BJ (cell line): Measurements from ENCODE around the gene FCN2. TPM values are rescaled to one million over a fixed set of nuclear protein-coding genes. Genes with fewer than 3 reads are reported as not detected.

Experiments used
- CTCF ChIA-PET: fragments of 350-600 bp; formaldehyde crosslinking; extraction: SDS; loops from one replicate; lab custom pipeline; 2021; ENCODE audit warnings: antibody characterized with exemption, inconsistent platforms; lab: Yijun Ruan, JAX
- POLR2A ChIA-PET: fragments of 300-600 bp; sonication (Branson Sonifier 250); formaldehyde crosslinking; extraction: SDS; loops from one replicate; lab custom pipeline; 2021; ENCODE audit warnings: antibody characterized with exemption; lab: Charles Lee
- DNase-seq: peaks from one replicate; pipeline ENCODE4 v3.0.0-alpha.2; 2011; ENCODE audit warnings: low read depth
- H3K27me3 ChIP-seq: 2 replicates; pipeline ENCODE4 v1.6.0; 2011; ENCODE audit warnings: low read length; ENCODE audit not compliant: control insufficient read depth, insufficient read depth
- H3K36me3 ChIP-seq: 2 replicates; pipeline ENCODE4 v1.5.1; 2011; ENCODE audit warnings: low read length; ENCODE audit not compliant: control insufficient read depth, insufficient read depth
- H3K4me3 ChIP-seq: 2 replicates; pipeline ENCODE4 v1.5.1; 2011; ENCODE audit warnings: low read depth, mild to moderate bottlenecking, control low read depth, low read length
- polyA plus RNA-seq: library from polyadenylated mRNA; depleted of rRNA; stranded (reverse); fragments of >200 nt; gene quantifications from 2 replicates; pipeline ENCODE4 v1.2.3, GENCODE V29; 2011
- TF ChIP-seq, protein P1 (sequence below): IDR thresholded peaks from 2 replicates; pipeline ENCODE4 v1.5.1; 2011; ENCODE audit warnings: low read depth, mild to moderate bottlenecking, control low read depth, inconsistent platforms, low read length, moderate library complexity; ENCODE audit not compliant: insufficient read depth

Gene FCN2
- polyA plus RNA-seq, 1 experiment, result not detected

DNA sequence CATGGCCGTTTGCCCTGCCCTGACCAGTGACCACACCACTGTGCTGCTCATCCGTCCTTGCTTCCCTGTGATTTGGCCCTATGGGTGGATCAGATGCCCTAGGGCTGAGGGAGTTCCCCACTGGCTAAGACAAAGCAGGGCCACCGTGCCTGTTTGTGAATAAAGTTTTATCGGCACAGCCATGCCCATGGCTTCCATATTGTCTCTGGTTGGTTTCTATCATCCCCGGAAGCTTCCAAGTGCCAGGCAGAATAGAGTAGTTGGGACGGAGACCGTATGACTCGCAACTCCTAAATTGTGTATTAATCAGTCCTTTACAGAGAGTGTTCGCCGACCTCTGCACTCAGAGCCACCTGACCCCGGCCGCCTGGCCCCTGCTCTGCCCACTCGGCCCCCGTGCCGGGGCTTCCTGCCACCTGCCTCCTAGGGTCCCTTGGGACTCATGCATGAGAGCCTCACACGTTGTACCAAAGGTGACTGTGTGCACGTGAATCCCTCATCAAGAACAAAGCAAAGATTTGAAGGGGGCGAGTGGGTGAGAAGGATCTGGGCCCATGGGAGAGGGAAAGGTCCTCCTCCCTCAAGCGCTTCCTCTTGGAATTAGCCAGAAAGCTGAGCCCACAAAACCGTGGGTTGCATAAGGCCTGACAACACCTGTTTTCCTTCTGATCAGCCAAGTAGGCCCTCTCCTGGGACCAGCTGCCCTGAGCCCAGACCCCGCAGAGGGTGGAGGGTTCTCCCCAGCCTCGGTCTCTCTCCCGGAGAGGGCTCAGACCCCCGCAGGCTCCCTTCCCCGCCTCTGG lies 11.7 kb upstream of the FCN2 start:
- DNase-seq, result no peak
- ChIA-PET POLR2A (no interaction called here), CTCF (no interaction called here)
- Histone ChIP-seq H3K27me3 (peaks cover 5% of the 10 kb centered on the region), H3K36me3 (no peaks in the 10 kb centered on the region), H3K4me3 (no peak overlapping the region)
- TF ChIP-seq, protein P1, sequence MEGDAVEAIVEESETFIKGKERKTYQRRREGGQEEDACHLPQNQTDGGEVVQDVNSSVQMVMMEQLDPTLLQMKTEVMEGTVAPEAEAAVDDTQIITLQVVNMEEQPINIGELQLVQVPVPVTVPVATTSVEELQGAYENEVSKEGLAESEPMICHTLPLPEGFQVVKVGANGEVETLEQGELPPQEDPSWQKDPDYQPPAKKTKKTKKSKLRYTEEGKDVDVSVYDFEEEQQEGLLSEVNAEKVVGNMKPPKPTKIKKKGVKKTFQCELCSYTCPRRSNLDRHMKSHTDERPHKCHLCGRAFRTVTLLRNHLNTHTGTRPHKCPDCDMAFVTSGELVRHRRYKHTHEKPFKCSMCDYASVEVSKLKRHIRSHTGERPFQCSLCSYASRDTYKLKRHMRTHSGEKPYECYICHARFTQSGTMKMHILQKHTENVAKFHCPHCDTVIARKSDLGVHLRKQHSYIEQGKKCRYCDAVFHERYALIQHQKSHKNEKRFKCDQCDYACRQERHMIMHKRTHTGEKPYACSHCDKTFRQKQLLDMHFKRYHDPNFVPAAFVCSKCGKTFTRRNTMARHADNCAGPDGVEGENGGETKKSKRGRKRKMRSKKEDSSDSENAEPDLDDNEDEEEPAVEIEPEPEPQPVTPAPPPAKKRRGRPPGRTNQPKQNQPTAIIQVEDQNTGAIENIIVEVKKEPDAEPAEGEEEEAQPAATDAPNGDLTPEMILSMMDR, result no peak

DNA sequence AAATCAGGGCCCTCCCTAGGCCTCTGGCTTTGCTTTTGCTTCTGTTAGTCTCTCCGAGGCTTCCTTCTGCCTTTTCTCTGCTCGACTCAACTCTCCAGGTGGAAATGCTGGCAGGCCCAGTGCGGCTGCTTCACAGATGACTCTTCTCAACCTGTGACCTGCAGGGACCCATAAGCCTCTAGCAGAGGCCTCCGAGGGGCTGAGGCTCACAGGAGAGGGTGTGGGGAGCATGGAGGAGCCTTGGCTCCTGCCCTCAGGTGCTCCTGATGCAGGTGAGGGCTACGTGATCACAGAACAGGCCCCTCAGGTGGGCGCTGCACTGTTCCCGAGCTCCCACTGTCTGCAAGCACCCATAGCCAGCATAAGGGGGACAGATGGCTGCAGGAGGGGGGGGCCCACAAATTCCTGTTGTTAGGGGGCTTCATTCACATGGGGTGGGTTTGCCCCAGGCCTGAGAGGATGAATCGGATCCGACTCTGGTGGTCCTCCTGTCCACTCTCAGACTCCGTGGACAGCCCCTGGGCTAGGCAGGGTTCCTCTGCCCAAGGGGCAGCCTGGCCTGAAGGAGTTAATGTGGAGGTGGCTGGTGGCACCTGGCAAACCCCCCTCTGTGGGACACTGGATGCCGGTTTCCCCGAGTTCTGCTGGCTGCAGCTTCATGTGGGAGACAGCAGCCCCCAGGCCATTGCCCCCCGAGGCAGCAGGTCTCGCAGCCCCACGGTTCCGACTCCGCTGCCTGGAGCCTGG lies 10.9 kb upstream of the FCN2 start:
- DNase-seq, result no peak
- ChIA-PET POLR2A (no interaction called here), CTCF (no interaction called here)
- Histone ChIP-seq H3K4me3 (no peak overlapping the region), H3K27me3 (peaks cover 5% of the 10 kb centered on the region), H3K36me3 (no peaks in the 10 kb centered on the region)
- TF ChIP-seq, protein P1, result no peak

DNA sequence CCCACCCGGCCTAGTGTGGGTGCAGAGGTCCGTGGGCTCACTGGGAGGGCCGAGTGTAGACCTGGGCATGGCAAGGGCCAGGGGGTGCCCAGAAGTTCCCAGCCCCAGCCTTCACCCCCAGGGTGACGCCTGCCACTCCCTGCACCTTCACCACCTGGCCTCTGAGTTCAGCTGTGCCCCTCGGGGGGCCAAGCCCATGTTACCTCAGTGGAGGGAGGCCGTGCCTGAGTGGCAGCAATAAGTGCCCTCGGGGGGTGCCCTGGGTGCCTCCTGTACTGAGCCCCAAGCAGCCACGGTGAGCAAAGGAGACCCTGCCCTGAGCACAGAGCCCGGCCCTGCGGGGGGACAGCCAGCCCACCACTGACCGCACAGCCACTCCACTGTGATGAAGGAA lies 10.3 kb upstream of the FCN2 start:
- TF ChIP-seq, protein P1, result no peak
- H3K27me3 ChIP-seq, result peaks cover 8% of the 10 kb centered on the region
- H3K36me3 ChIP-seq, result no peaks in the 10 kb centered on the region
- CTCF ChIA-PET, result no interaction called here
- POLR2A ChIA-PET, result no interaction called here
- DNase-seq, result no peak
- no peak overlapping the region for H3K4me3 ChIP-seq

DNA sequence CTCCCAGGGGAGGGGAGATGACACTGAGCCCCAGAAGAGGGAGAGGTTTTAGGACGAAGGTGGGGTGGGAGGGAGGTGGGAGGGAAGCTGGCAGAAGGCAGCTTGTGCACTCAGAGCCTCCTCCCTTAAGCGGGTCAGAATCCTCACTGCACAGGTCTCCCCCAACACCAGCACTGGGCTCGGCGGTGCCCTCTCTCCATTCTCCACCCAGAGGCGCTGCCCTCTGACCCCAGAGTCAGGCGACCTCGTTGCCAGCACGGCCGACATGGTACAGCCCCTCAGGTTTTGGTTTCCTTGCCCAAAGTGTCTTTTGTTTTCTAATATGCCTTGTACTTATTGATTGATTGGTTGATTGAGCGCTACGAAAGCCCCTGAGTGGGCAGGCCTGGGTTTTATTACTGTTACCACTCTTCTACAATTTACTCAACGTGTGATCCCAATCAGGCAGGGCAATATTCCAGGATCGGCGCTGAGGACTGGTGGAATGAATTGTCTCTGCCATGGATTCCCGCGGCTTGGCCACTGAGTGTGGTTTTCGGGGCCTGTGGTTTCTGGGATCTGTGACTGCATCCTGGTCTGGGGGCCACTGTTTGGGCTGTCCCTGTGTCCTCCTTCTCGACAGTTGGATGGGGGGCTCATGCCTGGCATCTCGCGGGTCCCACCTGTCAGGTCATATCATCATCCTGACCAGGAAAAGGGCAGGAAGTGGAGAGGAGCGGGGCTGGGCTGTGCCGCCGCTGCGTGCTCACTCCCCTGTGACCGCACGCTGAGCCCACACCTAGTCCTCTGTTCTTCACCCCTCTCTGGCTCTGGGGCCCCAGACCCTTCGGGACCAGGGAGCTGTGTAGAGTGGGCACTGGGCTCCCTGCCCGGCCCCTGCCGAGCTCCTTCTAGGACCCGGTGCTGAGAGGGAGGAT lies 9.6 kb upstream of the FCN2 start:
- peaks cover 10% of the 10 kb centered on the region for H3K27me3 ChIP-seq
- no peak for DNase-seq
- ChIA-PET CTCF (interaction anchor here (1.2 kb wide), 1 partner anchor 12 kb away, joined by 4 read pairs; no protein-coding TSS in a partner anchor), POLR2A (no interaction called here)
- H3K4me3 ChIP-seq, result no peak overlapping the region
- H3K36me3 ChIP-seq, result no peaks in the 10 kb centered on the region
- TF ChIP-seq, protein P1, result no peak
